GM19468 (cell line): ENCODE measurements around the gene XRCC4.
A peak's percentile ranks its signal among the peaks of the same experiment; 100 is the strongest.
"Not testable (repeated sequence)": the region's sequence is repeated elsewhere in the genome, so short reads cannot be mapped to it uniquely, and the experiment has no call there.

Source experiments
- ATAC-seq: cut with Tn5 transposase; IDR thresholded peaks from one replicate; pipeline ENCODE4 v1.9.1; 2021; ENCODE audit warnings: mild to moderate bottlenecking, moderate library complexity, moderate number of reproducible peaks; ENCODE audit not compliant: unreplicated experiment; ENCODE audit errors: extremely low read depth

XRCC4 gene

GRCh38 chr5:83076742-83077661, at the start of gene XRCC4, which contains the start of gene TMEM167A:
XRCC4 (plus strand) TSS chr5:83077547; CDS start chr5:83104920, 27,373 bp downstream.
TMEM167A (minus strand) TSS chr5:83077394; CDS start chr5:83077323, 71 bp downstream.
- peak; percentile 97 for ATAC-seq

- no peak for ATAC-seq
These were observed 47.4 kb upstream of the XRCC4 start for GRCh38 chr5:83029912-83030311.

GRCh38 chr5:83031381-83031780, 46.0 kb upstream of the XRCC4 start:
- ATAC-seq, result no peak

GRCh38 chr5:83034036-83034435, 43.3 kb upstream of the XRCC4 start:
- no peak for ATAC-seq

- no peak for ATAC-seq
These were observed 42.7 kb upstream of the XRCC4 start for GRCh38 chr5:83034528-83035207.

- no peak for ATAC-seq
These were observed 41.8 kb upstream of the XRCC4 start for GRCh38 chr5:83035373-83036100.

GRCh38 chr5:83036991-83037575, 40.3 kb upstream of the XRCC4 start:
- no peak for ATAC-seq

- ATAC-seq, result no peak
These were observed 38.4 kb upstream of the XRCC4 start for GRCh38 chr5:83038924-83039323.

GRCh38 chr5:83042507-83042906, 34.8 kb upstream of the XRCC4 start:
- no peak for ATAC-seq

- no peak for ATAC-seq
These were observed 32.4 kb upstream of the XRCC4 start for GRCh38 chr5:83044926-83045325.

- no peak for ATAC-seq
These were observed 29.1 kb upstream of the XRCC4 start for GRCh38 chr5:83048277-83048676.

- ATAC-seq, result no peak
These were observed 28.5 kb upstream of the XRCC4 start for GRCh38 chr5:83048811-83049210.

GRCh38 chr5:83049370-83049885, 27.9 kb upstream of the XRCC4 start:
- no peak for ATAC-seq

- ATAC-seq, result no peak
These were observed 26.5 kb upstream of the XRCC4 start for GRCh38 chr5:83050723-83051340.

- ATAC-seq, result no peak
These were observed 22.2 kb upstream of the XRCC4 start for GRCh38 chr5:83055166-83055565.

- no peak for ATAC-seq
These were observed 18.6 kb upstream of the XRCC4 start for GRCh38 chr5:83058726-83059125.

GRCh38 chr5:83059341-83059740, 18.0 kb upstream of the XRCC4 start:
- no peak for ATAC-seq

- no peak for ATAC-seq
These were observed 10.7 kb upstream of the XRCC4 start for GRCh38 chr5:83066548-83067110.

- not testable (repeated sequence) for ATAC-seq
These were observed 10.0 kb upstream of the XRCC4 start for GRCh38 chr5:83067377-83067776.
